HepG2 (cell line): Measurements from ENCODE around the gene KRTAP5-2. TPM values are rescaled to one million over a fixed set of nuclear protein-coding genes. Genes with fewer than 3 reads are reported as not detected.

Experiments used
- ATAC-seq: fragments of 200-7000 bp; cut with Tn5 transposase; 3 replicates; pipeline ENCODE4 v1.9.1; 2020; ENCODE audit warnings: mild to moderate bottlenecking, moderate library complexity
- BruUV-seq: library from RNA; stranded (reverse); fragments of 400-500 nt; replicated peaks from 2 replicates; lab custom pipeline; 2021; lab: Mats Ljungman, UMichigan
- CTCF ChIA-PET: fragments of 300-600 bp; formaldehyde crosslinking; extraction: SDS; loops from one replicate; lab custom pipeline; 2021; ENCODE audit warnings: low total read pairs, inconsistent platforms, low intra/inter-chr PET ratio; lab: Yijun Ruan, JAX
- POLR2A ChIA-PET: fragments of 350-600 bp; sonication (Branson Sonifier 250); formaldehyde crosslinking; loops from one replicate; lab custom pipeline; 2020; ENCODE audit warnings: antibody characterized with exemption, inconsistent platforms; lab: Yijun Ruan, JAX
- DNase-seq: peaks from one replicate; pipeline ENCODE4 v3.0.0-alpha.2; 2015; ENCODE audit warnings: low spot score
- FAIRE-seq: peaks from 3 replicates; lab custom pipeline; 2011; peaks lifted over from hg19 to GRCh38; lab: Jason Lieb, UNC
- H2AFZ ChIP-seq: one replicate; pipeline ENCODE4 v1.6.1; 2011; ENCODE audit warnings: low read length, inconsistent platforms
- H3K27ac ChIP-seq: fragments of 300-600 bp; 3 replicates; pipeline ENCODE4 v1.8.0; 2011; ENCODE audit warnings: mixed run types, mild to moderate bottlenecking, mixed read lengths, low read length, inconsistent platforms; ENCODE audit not compliant: insufficient read depth; ENCODE audit errors: extremely low read length
- H3K27me3 ChIP-seq, 2 experiments: fragments of 200-600 bp in 1 of 2; 2 replicates in 1 of 2; 3 replicates in 1 of 2; pipeline versions ENCODE4 v1.6.0 to v1.8.0; 2011; ENCODE audit warnings: low read length in 2 of 2, mild to moderate bottlenecking in 2 of 2, moderate library complexity in 2 of 2, inconsistent platforms in 1 of 2; ENCODE audit not compliant: insufficient read depth in 2 of 2, control insufficient read depth in 1 of 2
- H3K36me3 ChIP-seq, 2 experiments: fragments of 200-600 bp in 1 of 2; replicated peaks in 1 of 2; 2 replicates in 1 of 2; 3 replicates in 1 of 2; pipeline versions ENCODE4 v1.5.1 to v1.8.0; 2011; ENCODE audit warnings: low read length in 2 of 2, inconsistent platforms in 1 of 2; ENCODE audit not compliant: insufficient read depth in 2 of 2, control insufficient read depth in 1 of 2
- H3K4me1 ChIP-seq: 2 replicates; pipeline ENCODE4 v1.5.1; 2012; ENCODE audit warnings: low read length, inconsistent platforms; ENCODE audit not compliant: insufficient read depth
- H3K4me2 ChIP-seq: 2 replicates; pipeline ENCODE4 v1.6.0; 2011; ENCODE audit warnings: low read depth, low read length, inconsistent platforms
- H3K4me3 ChIP-seq, 3 experiments: fragments of 200-600 bp in 1 of 3; sonication (generic), shearing (Covaris generic) in 1 of 3; replicated peaks in 1 of 3; 2 replicates each; pipeline ENCODE4 v1.5.1; 2011 to 2016; ENCODE audit warnings: low read length in 3 of 3, inconsistent platforms in 2 of 3, low read depth in 2 of 3, mild to moderate bottlenecking in 2 of 3, control low read depth in 1 of 3, mixed read lengths in 1 of 3; ENCODE audit not compliant: insufficient read depth in 1 of 3
- H3K79me2 ChIP-seq: one replicate; pipeline ENCODE4 v1.6.1; 2011; ENCODE audit warnings: low read length, inconsistent platforms; ENCODE audit not compliant: insufficient read depth
- H3K9ac ChIP-seq: 2 replicates; pipeline ENCODE4 v1.6.0; 2011; ENCODE audit warnings: mild to moderate bottlenecking, low read depth, low read length, inconsistent platforms; ENCODE audit not compliant: insufficient read depth
- H3K9me3 ChIP-seq: 2 replicates; pipeline ENCODE4 v1.5.1; 2012; ENCODE audit warnings: mild to moderate bottlenecking, low read length
- H4K20me1 ChIP-seq: 2 replicates; pipeline ENCODE4 v1.6.0; 2011; ENCODE audit warnings: inconsistent platforms, mild to moderate bottlenecking, low read length, moderate library complexity; ENCODE audit not compliant: insufficient read depth
- ATRX ChIP-seq: sonication (generic); formaldehyde crosslinking; IDR thresholded peaks from 2 replicates; pipeline ENCODE4 v1.4.0; 2020; ENCODE audit warnings: missing genetic modification reagents, borderline replicate concordance
- CEBPB ChIP-seq: IDR thresholded peaks from 2 replicates; pipeline ENCODE4 v1.6.1; 2011; ENCODE audit warnings: low read depth, low read length, improper control_type of control experiment, borderline replicate concordance
- KAT2B ChIP-seq: fragments of 150-350 bp; IDR thresholded peaks from 2 replicates; pipeline ENCODE4 v1.6.1; 2014; ENCODE audit warnings: low read depth, low read length, borderline replicate concordance
- MZF1 ChIP-seq: sonication (generic); formaldehyde crosslinking; IDR thresholded peaks from 2 replicates; pipeline ENCODE4 v1.8.1; 2023; ENCODE audit warnings: mild to moderate bottlenecking, missing genetic modification reagents, borderline replicate concordance
- PHF20 ChIP-seq: sonication (generic); formaldehyde crosslinking; IDR thresholded peaks from 2 replicates; pipeline ENCODE4 v1.5.0; 2020; ENCODE audit warnings: mild to moderate bottlenecking, missing genetic modification reagents
- ZFP62 ChIP-seq: sonication (generic); formaldehyde crosslinking; IDR thresholded peaks from 2 replicates; pipeline ENCODE4 v1.4.0; 2020; ENCODE audit warnings: missing genetic modification reagents
- ZMYM2 ChIP-seq: sonication (generic); formaldehyde crosslinking; IDR thresholded peaks from 2 replicates; pipeline ENCODE4 v1.8.0; 2022; ENCODE audit warnings: mild to moderate bottlenecking, missing genetic modification reagents
- ZNF275 ChIP-seq: sonication (generic); formaldehyde crosslinking; IDR thresholded peaks from 2 replicates; pipeline ENCODE4 v1.8.0; 2022; ENCODE audit warnings: missing genetic modification reagents, mild to moderate bottlenecking, inconsistent platforms, borderline replicate concordance
- ZNF382 ChIP-seq: sonication (generic); formaldehyde crosslinking; IDR thresholded peaks from 2 replicates; pipeline ENCODE4 v1.5.0; 2020; ENCODE audit warnings: missing genetic modification reagents, mild to moderate bottlenecking, borderline replicate concordance
- ZNF451 ChIP-seq: sonication (generic); formaldehyde crosslinking; IDR thresholded peaks from 2 replicates; pipeline ENCODE4 v1.5.0; 2020; ENCODE audit warnings: mild to moderate bottlenecking, missing genetic modification reagents
- ZNF704 ChIP-seq: sonication (generic); formaldehyde crosslinking; IDR thresholded peaks from 2 replicates; pipeline ENCODE4 v1.8.1; 2023; ENCODE audit warnings: mild to moderate bottlenecking, inconsistent platforms, moderate library complexity, missing genetic modification reagents, borderline replicate concordance
- ZNF781 ChIP-seq: sonication (generic); formaldehyde crosslinking; IDR thresholded peaks from 2 replicates; pipeline ENCODE4 v1.5.1; 2020; ENCODE audit warnings: borderline replicate concordance, mild to moderate bottlenecking, missing genetic modification reagents; ENCODE audit errors: not compliant biosample characterization
- WGBS: methylation state at CpG from one replicate; pipeline ENCODE4 v1.1.6; 2017; ENCODE audit warnings: low lambda C conversion rate; 5-methylcytosine and 5-hydroxymethylcytosine counted together
- in situ Hi-C: cut with HindIII; loops from 2 replicates; pipeline ENCODE4 v1.10.0; 2017; ENCODE audit warnings: low pct_unique_long_range_greater_than_20kb; ENCODE audit not compliant: extremely low pct_ligation_motif_present
- intact Hi-C: fragments of 100-400 bp; cut with micrococcal nuclease; formaldehyde crosslinking; loops from one replicate; pipeline ENCODE4 v1.10.0; 2022; ENCODE audit not compliant: unreplicated experiment
- polyA plus RNA-seq, 8 experiments: library from polyadenylated mRNA; depleted of rRNA in 3 of 8; stranded (reverse) in 7 of 8; unstranded in 1 of 8; fragments of >200 nt; fragmentation: Illumina TruSeq in 4 of 8; extraction: Trizol in 4 of 8; gene quantifications; 2 replicates each; pipeline versions ENCODE4 v1.2.1 to v1.2.3, GENCODE V29; 2011 to 2016; ENCODE audit warnings: low read depth in 4 of 8, missing spikeins in 1 of 8, mixed read lengths in 1 of 8; ENCODE audit not compliant: insufficient read depth in 1 of 8
- total RNA-seq, 5 experiments: library from RNA; depleted of rRNA; stranded (reverse); fragments of >200 nt; fragmentation: Illumina TruSeq; extraction: Trizol; gene quantifications; 2 replicates each; pipeline ENCODE4 v1.2.3, GENCODE V29; 2016; ENCODE audit warnings: low read depth in 1 of 5

Gene KRTAP5-2
- total and polyA plus RNA-seq, 2 of the 13 experiments (the other 11 are each of a cell fraction or from before 2014, with no cell fraction given): not detected

- Histone ChIP-seq H3K4me2 (no peak overlapping the region), H4K20me1 (no peaks in the 10 kb centered on the region), H3K4me3 (no peak overlapping the region), H3K27me3 (peaks cover 12 to 64% of the 10 kb centered on the region in 2 experiments), H3K9me3 (no peaks in the 10 kb centered on the region), H3K27ac (no peak overlapping the region), H3K79me2 (no peaks in the 10 kb centered on the region), H3K4me1 (no peaks in the 10 kb centered on the region), H3K9ac (no peak overlapping the region), H3K36me3 (no peaks in the 10 kb centered on the region), H2AFZ (no peak overlapping the region)
- DNase-seq (no peak), FAIRE-seq (no peak), ATAC-seq (no peak)
- TF ChIP-seq CEBPB: no peak
- TF ChIP-seq ZNF382 (CRISPR knock-in tag): no peak
- no peak for TF ChIP-seq KAT2B
- no peak for TF ChIP-seq ZFP62 (CRISPR knock-in tag)
- TF ChIP-seq ZNF781 (CRISPR knock-in tag): no peak
- TF ChIP-seq ZNF704 (CRISPR knock-in tag): no peak
- no peak for TF ChIP-seq ZMYM2 (CRISPR knock-in tag)
- no peak for TF ChIP-seq ATRX (CRISPR knock-in tag)
- no peak for TF ChIP-seq ZNF275 (CRISPR knock-in tag)
- no peak for TF ChIP-seq PHF20 (CRISPR knock-in tag)
- no peak for TF ChIP-seq MZF1 (CRISPR knock-in tag)
- TF ChIP-seq ZNF451: no peak
- no TSS peak for BruUV-seq
- intact Hi-C loops (no loop called here), in situ Hi-C loops (no loop called here)
- ChIA-PET CTCF (no interaction called here), POLR2A (no interaction called here)
- 0% methylated on average over 4 of the region's 11 CpGs for WGBS
Observed at GRCh38 chr11:1632053-1632714, 34.1 kb upstream of the KRTAP5-2 start.
